K562 treated with DMSO at 1 percent for 48 hours (cell line): ENCODE measurements around the gene ZNF749. TPM values are rescaled to one million over a fixed set of nuclear protein-coding genes. Genes with fewer than 3 reads are reported as not detected.

Experiments
- total RNA-seq: library from RNA; unstranded; fragments of 300-600 nt; gene quantifications from 2 replicates; pipeline ENCODE4 v1.2.3, GENCODE V29; 2022; ENCODE audit warnings: low replicate concordance; ENCODE audit errors: extremely low read depth

Gene ZNF749
- total RNA-seq = not detected in 2 replicates

GRCh38 chr19:57435062-57435978 lies at the start of gene ZNF749:
ZNF749 (plus strand) TSS chr19:57435325; CDS start chr19:57435579, 254 bp downstream.

GRCh38 chr19:57389730-57390598 lies 45.2 kb upstream of the ZNF749 start, which contains the start of gene ZNF548:
ZNF548 (plus strand) TSS chr19:57389854; CDS start chr19:57390100, 246 bp downstream.

GRCh38 chr19:57410877-57411671 lies 24.1 kb upstream of the ZNF749 start, which contains the start of gene ZNF17:
ZNF17 (plus strand) TSS chr19:57411161; CDS start chr19:57413616, 2,455 bp downstream.

GRCh38 chr19:57477191-57478008 lies 42.3 kb downstream of the ZNF749 start, which contains the start of gene ZNF772:
ZNF772 (minus strand) TSS chr19:57477566; CDS start chr19:57477309, 257 bp downstream.

GRCh38 chr19:57487477-57488298 lies 52.6 kb downstream of the ZNF749 start, which contains the start of gene ZNF419:
ZNF419 (plus strand) TSS chr19:57487750; CDS start chr19:57487951, 201 bp downstream.

Other genes starting within 250 kb of the ZNF749 start
- gene ZNF264, start 243.8 kb upstream of the ZNF749 start, total RNA-seq = not detected in 2 replicates
- gene AURKC, start 204.3 kb upstream of the ZNF749 start, total RNA-seq = not detected in 2 replicates
- gene ZNF805, start 194.7 kb upstream of the ZNF749 start, total RNA-seq = not detected in 2 replicates
- not detected in 2 replicates for gene ZNF460, start 154.8 kb upstream of the ZNF749 start, total RNA-seq
- gene ZNF543, start 114.9 kb upstream of the ZNF749 start, total RNA-seq = not detected in 2 replicates
- gene ZNF304, start 84.1 kb upstream of the ZNF749 start, total RNA-seq = not detected in 2 replicates
- not detected in 2 replicates for gene TRAPPC2B, start 71.8 kb upstream of the ZNF749 start, total RNA-seq
- gene ZNF547, start 71.8 kb upstream of the ZNF749 start, total RNA-seq = not detected in 2 replicates
- gene ZNF548, start 45.5 kb upstream of the ZNF749 start, total RNA-seq = not detected in 2 replicates
- not detected in 2 replicates for gene ZNF17, start 24.2 kb upstream of the ZNF749 start, total RNA-seq
- not detected in 2 replicates for gene VN1R1, start 21.8 kb downstream of the ZNF749 start, total RNA-seq
- not detected in 2 replicates for gene ZNF772, start 42.2 kb downstream of the ZNF749 start, total RNA-seq
- not detected in 2 replicates for gene ZNF419, start 52.4 kb downstream of the ZNF749 start, total RNA-seq
- not detected in 2 replicates for gene ZNF773, start 64.6 kb downstream of the ZNF749 start, total RNA-seq
- not detected in 2 replicates for gene ZNF549, start 92.0 kb downstream of the ZNF749 start, total RNA-seq
- not detected in 2 replicates for gene ZNF550, start 124.5 kb downstream of the ZNF749 start, total RNA-seq
- not detected in 2 replicates for gene ZNF416, start 143.6 kb downstream of the ZNF749 start, total RNA-seq
- gene ZIK1, start 148.8 kb downstream of the ZNF749 start, total RNA-seq = not detected in 2 replicates
- gene ZNF530, start 164.6 kb downstream of the ZNF749 start, total RNA-seq = not detected in 2 replicates
- gene ZNF134, start 178.9 kb downstream of the ZNF749 start, total RNA-seq = not detected in 2 replicates
- not detected in 2 replicates for gene ZNF211, start 197.8 kb downstream of the ZNF749 start, total RNA-seq
- not detected in 2 replicates for gene ZSCAN4, start 233.6 kb downstream of the ZNF749 start, total RNA-seq
- not detected in 2 replicates for gene ZNF551, start 246.7 kb downstream of the ZNF749 start, total RNA-seq